GM18951 (cell line): Measurements from ENCODE around the gene MRPS34.

ENCODE experiments used
- POLR2A ChIP-seq: IDR thresholded peaks from 4 replicates; pipeline ENCODE4 v1.6.1; 2011; ENCODE audit warnings: mild to moderate bottlenecking; ENCODE audit not compliant: insufficient read length, insufficient read depth; ENCODE audit errors: extremely low read depth
- in situ Hi-C: fragments of 300-500 bp; cut with MboI; formaldehyde crosslinking; loops from one replicate; pipeline ENCODE4 v1.12.0; 2022; ENCODE audit warnings: low sequenced_read_pairs, mixed read lengths, inconsistent platforms; ENCODE audit not compliant: unreplicated experiment

MRPS34 gene

DNA sequence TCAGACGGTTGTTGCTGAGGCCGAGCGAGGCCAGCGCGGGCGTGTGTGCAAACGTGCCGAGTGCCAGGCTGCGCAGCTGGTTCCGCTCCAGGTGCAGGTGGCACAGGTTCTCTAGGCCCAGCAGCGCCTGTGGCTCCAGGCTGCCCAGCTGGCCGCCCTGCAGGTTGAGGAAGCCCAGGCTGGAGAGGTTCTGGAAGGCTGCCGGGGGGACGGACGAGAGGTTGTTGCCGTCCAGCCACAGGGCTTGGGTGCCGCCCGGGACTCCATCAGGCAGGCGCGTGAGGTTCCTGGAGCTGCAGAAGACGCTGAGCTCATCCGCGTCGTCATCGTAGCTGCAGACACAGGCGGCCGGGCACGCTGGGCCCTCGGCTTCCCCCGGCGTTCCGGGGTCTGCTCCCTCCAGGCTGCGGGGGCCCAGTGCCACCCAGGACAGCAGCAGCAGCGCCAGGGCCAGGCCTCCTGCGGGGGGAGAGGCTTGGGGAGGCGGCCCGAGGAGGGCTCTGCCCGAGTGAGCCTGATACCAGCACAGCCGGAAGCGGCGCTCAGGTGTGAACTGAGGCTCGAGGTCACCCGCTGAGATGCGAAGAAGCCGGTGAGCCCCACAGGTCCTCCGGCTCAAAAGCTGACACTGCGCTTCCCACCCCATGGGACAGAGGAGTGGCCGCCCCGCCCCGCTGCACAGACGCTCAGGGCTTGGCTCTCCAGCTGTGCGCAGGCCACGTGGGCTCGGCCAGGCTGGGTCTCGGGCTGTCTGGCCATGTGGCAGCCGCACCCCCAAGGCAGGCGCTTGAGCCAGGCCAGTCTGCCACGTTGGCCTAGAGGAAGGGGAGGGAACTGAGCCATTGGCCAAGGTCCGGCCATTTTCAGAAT, 19.2 kb upstream of the MRPS34 start:
- no peak for TF ChIP-seq POLR2A
- in situ Hi-C loops, result no loop called here

- no peak for TF ChIP-seq POLR2A
- in situ Hi-C loops, result no loop called here
Observed at GRCh38 chr16:1791256-1791942, 18.5 kb upstream of the MRPS34 start.

- in situ Hi-C loops, result no loop called here
Observed at GRCh38 chr16:1790611-1791255, 17.8 kb upstream of the MRPS34 start.

GRCh38 chr16:1790261-1790610, 17.3 kb upstream of the MRPS34 start:
- in situ Hi-C loops, result no loop called here
- no peak for TF ChIP-seq POLR2A

More at GRCh38 chr16:1790611-1791255, 17.8 kb upstream of the MRPS34 start:
- TF ChIP-seq POLR2A, result no peak

GRCh38 chr16:1789643-1790045, 16.7 kb upstream of the MRPS34 start:
- in situ Hi-C loops, result no loop called here
- no peak for TF ChIP-seq POLR2A

DNA sequence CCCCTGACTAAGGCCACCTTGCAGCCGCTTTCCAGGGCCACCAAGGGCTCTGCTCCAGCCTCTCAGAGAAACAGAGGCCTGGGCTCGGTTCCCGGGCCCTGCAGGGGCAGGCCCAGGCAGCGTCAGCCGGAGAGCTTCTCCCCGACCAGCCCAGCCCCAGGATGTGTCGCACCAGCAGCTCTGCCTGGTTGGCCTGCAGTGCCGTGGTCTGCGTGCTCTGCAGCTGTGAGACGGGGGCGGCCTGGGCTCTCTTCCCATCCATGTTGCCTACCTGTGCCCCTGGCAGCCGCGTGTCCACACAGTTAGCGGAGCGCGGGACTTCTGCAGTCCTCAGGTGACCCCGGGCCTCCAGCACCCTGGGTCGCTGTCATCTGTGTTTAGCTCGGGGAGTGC, 15.8 kb upstream of the MRPS34 start:
- no peak for TF ChIP-seq POLR2A
- in situ Hi-C loops, result no loop called here

DNA sequence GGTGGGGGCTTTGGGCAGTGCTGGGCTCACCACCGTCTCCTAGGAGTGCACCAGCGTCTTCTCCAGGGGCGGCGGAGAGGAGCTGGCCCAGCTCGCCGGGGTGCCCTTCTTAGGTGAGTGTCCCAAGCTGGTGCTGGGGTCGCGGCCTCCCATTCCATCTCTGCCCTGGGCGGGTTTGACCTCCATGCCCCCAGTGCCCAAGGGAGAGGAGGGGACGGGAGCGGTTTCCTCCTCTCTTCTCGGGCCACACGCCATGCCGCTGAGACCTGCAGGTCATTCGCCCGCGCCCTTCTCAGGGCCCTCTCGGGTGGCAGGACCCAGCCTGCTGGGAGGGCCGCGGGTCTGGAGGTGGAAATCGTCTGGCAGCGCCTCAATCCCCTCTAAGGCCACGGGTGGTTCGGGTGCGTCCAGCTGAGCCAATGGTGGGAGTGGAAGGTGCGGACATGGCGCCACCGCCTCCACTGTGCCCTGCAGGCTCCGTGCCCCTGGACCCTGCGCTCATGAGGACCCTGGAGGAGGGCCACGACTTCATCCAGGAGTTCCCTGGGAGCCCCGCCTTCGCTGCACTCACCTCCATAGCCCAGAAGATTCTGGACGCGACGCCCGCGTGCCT, 15.3 kb upstream of the MRPS34 start:
- in situ Hi-C loops, result no loop called here
- TF ChIP-seq POLR2A, result no peak

DNA sequence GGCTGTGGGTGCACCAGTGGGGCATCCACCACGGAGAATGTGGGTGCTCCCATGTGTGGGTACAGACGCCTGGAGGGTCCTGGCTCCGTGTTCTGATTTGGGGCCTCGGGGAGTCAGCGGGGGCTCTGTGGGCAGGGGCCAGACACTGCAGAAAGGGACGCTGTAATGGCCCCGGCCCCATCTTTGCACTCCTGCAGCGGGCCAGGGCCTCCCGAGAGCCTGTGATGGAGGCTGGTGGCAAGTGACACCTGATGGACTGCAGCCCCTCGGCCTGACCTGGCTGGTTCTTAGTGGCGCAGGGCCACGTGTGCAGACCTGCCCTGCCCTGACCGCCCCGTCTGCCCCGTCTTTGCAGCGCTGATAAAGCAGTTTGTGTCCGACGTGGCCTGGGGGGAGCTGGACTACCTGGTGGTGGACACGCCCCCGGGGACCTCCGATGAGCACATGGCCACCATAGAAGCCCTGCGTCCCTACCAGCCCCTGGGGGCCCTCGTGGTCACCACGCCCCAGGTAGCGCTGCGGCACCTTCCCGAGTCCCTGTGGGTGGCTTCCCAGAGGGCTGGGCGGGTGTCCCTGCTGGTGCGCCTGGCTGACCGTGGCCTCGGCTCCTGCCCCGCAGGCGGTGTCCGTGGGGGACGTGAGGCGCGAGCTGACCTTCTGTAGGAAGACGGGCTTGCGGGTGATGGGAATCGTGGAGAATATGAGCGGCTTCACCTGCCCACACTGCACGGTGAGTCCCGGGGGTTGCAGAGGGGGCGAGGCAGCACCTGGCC, 14.6 kb upstream of the MRPS34 start:
- TF ChIP-seq POLR2A, result no peak
- in situ Hi-C loops, result no loop called here

DNA sequence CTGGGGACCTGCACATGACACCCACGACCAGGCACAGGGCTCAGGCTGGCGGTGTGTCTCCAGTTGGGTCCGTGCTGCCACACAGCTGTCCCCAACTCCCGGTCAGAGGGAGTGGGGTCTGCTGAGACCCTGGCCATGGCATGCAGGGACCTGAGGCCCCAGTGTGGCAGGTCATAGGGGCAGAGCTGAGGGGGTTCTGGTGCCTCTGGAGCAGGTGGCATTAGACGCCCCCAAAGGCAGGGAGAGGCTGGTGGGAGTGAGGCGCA, 14.1 kb upstream of the MRPS34 start:
- in situ Hi-C loops, result no loop called here
- no peak for TF ChIP-seq POLR2A

DNA sequence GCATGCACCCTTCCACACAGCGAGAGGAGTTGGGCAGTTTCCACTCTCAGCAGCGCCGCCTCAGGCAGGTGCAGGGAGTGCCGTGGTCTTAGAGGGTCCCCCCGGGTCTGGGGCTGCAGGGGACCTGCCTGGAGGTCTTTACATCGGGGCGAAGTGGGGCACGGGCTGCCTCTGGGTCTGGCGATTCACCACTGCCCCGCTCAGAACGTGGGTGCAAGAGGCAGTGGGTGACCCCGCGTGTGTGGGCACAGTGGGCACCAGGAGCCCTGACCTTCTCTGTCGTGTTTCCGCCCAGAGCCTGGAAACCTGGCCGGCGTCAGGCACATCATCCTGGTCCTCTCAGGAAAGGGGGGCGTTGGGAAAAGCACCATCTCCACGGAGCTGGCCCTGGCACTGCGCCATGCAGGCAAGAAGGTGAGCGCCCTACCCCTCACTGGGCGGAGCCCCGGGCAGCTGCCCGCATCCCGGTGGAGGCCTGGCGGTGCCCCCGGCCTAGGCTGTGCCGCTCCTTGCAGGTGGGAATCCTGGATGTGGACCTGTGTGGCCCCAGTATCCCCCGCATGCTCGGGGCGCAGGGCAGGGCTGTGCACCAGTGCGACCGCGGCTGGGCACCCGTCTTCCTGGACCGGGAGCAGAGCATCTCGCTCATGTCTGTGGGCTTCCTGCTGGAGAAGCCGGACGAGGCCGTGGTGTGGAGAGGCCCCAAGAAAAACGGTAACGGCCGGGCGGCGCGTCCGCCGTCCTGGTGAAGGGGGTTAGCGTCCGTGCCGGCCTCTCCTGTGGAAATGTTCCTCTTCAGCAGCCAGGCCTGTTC, 13.5 kb upstream of the MRPS34 start:
- in situ Hi-C loops, result no loop called here
- TF ChIP-seq POLR2A, result no peak

DNA sequence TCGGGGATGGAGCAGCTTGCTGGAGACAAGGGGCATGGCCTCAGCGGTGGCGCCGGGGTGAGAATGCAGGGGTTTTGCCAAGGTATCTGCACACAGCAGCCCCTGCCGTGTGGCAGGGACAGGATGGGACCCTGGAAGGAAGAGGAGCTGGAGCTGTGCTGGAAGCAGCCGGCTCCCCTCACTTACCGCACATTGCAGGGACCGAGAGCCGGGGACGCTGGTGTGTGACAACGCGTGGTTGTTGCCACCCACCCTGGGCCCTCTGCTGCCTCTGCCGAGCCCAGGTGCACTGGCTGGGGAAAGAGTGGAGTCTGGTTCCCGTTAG, 12.9 kb upstream of the MRPS34 start:
- TF ChIP-seq POLR2A, result no peak
- in situ Hi-C loops, result no loop called here
